IMR-90 (cell line): Measurements from ENCODE around the gene ZNF423.

ENCODE experiments used
- CTCF ChIP-seq: conservative IDR thresholded peaks from 2 replicates; pipeline ENCODE4 v1.5.1; 2012; ENCODE audit warnings: mild to moderate bottlenecking, low read depth, low read length, improper control_type of control experiment
- FOS ChIP-seq: fragments of 150-350 bp; IDR thresholded peaks from 2 replicates; pipeline ENCODE4 v1.6.1; 2016; ENCODE audit warnings: low read depth, low read length
- POLR2A ChIP-seq: IDR thresholded peaks from 2 replicates; pipeline ENCODE4 v1.6.1; 2012; ENCODE audit warnings: mild to moderate bottlenecking, low read depth, low read length

- TF ChIP-seq CTCF (no peak), FOS (no peak), POLR2A (no peak)
Measured at GRCh38 chr16:49875806-49876715, 20.1 kb upstream of the ZNF423 start.
